Measurements from ENCODE around the gene EPHA4.

EPHA4 gene

GRCh38 chr2:221464971-221465370 is 107.1 kb downstream of the EPHA4 start:
- no peak overlapping the region for H3K4me3 ChIP-seq (ENCODE audit: low read depth, low read length)
- no peak for TF ChIP-seq CTCF (IDR thresholded peaks at IDR 0.05; ENCODE audit: low read depth, low read length)

GRCh38 chr2:221463241-221463896 is 108.7 kb downstream of the EPHA4 start:
- TF ChIP-seq CTCF (IDR thresholded peaks at IDR 0.05; ENCODE audit: low read depth, low read length): no peak
- H3K4me3 ChIP-seq (ENCODE audit: low read depth, low read length): no peak overlapping the region

- H3K4me3 ChIP-seq (ENCODE audit: low read depth, low read length): no peak overlapping the region
- TF ChIP-seq CTCF (IDR thresholded peaks at IDR 0.05; ENCODE audit: low read depth, low read length): no peak
Measured at GRCh38 chr2:221461901-221462300, 110.2 kb downstream of the EPHA4 start.

- TF ChIP-seq CTCF (IDR thresholded peaks at IDR 0.05; ENCODE audit: low read depth, low read length): no peak
Measured at GRCh38 chr2:221460136-221460535, 112.0 kb downstream of the EPHA4 start.

GRCh38 chr2:221458578-221458977 is 113.5 kb downstream of the EPHA4 start:
- no peak overlapping the region for H3K4me3 ChIP-seq (ENCODE audit: low read depth, low read length)
- TF ChIP-seq CTCF (IDR thresholded peaks at IDR 0.05; ENCODE audit: low read depth, low read length): no peak

More at GRCh38 chr2:221460136-221460535, 112.0 kb downstream of the EPHA4 start:
- H3K4me3 ChIP-seq (ENCODE audit: low read depth, low read length): no peak overlapping the region

- no peak overlapping the region for H3K4me3 ChIP-seq (ENCODE audit: low read depth, low read length)
- TF ChIP-seq CTCF (IDR thresholded peaks at IDR 0.05; ENCODE audit: low read depth, low read length): no peak
Measured at GRCh38 chr2:221455214-221455613, 116.9 kb downstream of the EPHA4 start.

- H3K4me3 ChIP-seq (ENCODE audit: low read depth, low read length): no peak overlapping the region
- no peak for TF ChIP-seq CTCF (IDR thresholded peaks at IDR 0.05; ENCODE audit: low read depth, low read length)
Measured at GRCh38 chr2:221454459-221455105, 117.5 kb downstream of the EPHA4 start.

All from WI38 (cell line).